ENCODE measurements around the gene CMSS1. TPM values are rescaled to one million over a fixed set of nuclear protein-coding genes. Genes with fewer than 3 reads are reported as not detected.

CMSS1 gene
- total and polyA plus RNA-seq, 2 of the 13 experiments (the other 11 are each of a cell fraction or from before 2014, with no cell fraction given), result 6.4 to 48.7 TPM

DNA sequence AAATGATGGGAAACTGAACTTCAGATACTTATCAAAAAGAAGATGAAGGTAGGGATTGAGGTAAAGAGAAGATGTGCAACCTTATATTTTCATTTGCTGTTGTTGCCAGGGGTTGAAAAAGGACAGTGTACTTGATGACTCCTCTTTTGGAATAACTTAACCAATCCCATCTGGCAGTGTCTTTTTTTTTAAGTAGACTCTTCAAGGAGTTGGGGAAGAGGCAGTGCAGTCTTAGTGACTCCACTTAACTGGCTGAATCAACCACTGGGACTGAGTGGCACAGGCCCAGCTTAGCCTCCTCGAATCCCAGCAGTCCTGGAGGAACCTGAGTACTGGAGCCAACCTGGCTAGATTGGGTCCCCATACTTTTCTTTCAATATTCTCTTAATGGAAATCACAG is 323.9 kb downstream of the CMSS1 start:
- 83% methylated on average over 1 of the region's 1 CpG for WGBS (ENCODE audit: low lambda C conversion rate)
- H3K27ac ChIP-seq (ENCODE audit: extremely low read length, insufficient read depth, low read length), result no peak overlapping the region
- POLR2A ChIA-PET, result no interaction called here
- ATAC-seq (no peak), FAIRE-seq (no peak), DNase-seq (ENCODE audit: low spot score) (no peak)
- intact Hi-C loops (cut with micrococcal nuclease; ENCODE audit: unreplicated experiment), result no loop called here
- H2AFZ ChIP-seq (ENCODE audit: low read length), result no peak overlapping the region
- H4K20me1 ChIP-seq (ENCODE audit: insufficient read depth, low read length), result no peaks in the 10 kb centered on the region
- H3K4me3 ChIP-seq (replicated peaks in 1 of 3; ENCODE audit: insufficient read depth in 1 of 3, low read depth in 2 of 3, low read length in 3 of 3), result no peak overlapping the region
- no TSS peak for BruUV-seq (replicated peaks)
- H3K9ac ChIP-seq (ENCODE audit: insufficient read depth, low read depth, low read length), result no peak overlapping the region
- H3K27me3 ChIP-seq (ENCODE audit: control insufficient read depth in 1 of 2, insufficient read depth in 2 of 2, low read length in 2 of 2), result no peaks in the 10 kb centered on the region
- no peaks in the 10 kb centered on the region for H3K4me1 ChIP-seq (ENCODE audit: insufficient read depth, low read length)
- H3K79me2 ChIP-seq (ENCODE audit: insufficient read depth, low read length), result no peaks in the 10 kb centered on the region
- no peak overlapping the region for H3K4me2 ChIP-seq (ENCODE audit: low read depth, low read length)
- TF ChIP-seq NR1H2 (CRISPR knock-in tag; IDR thresholded peaks at IDR 0.05; ENCODE audit: borderline replicate concordance, low read depth) (no peak), SRY (CRISPR knock-in tag; IDR thresholded peaks at IDR 0.05) (no peak), ZNF33A (CRISPR knock-in tag; IDR thresholded peaks at IDR 0.05; ENCODE audit: borderline replicate concordance) (no peak), ZNF501 (CRISPR knock-in tag; IDR thresholded peaks at IDR 0.05) (no peak), BHLHE40 (IDR thresholded peaks at IDR 0.05; ENCODE audit: low read length) (no peak), GATAD2A (CRISPR knock-in tag; IDR thresholded peaks at IDR 0.05) (no peak)
- H3K9me3 ChIP-seq (ENCODE audit: low read length), result peaks cover 22% of the 10 kb centered on the region
- in situ Hi-C loops (cut with HindIII; ENCODE audit: extremely low pct_ligation_motif_present, low pct_unique_long_range_greater_than_20kb), result no loop called here
- CTCF ChIA-PET (ENCODE audit: low intra/inter-chr PET ratio, low total read pairs), result no interaction called here
- no peaks in the 10 kb centered on the region; a peak in 1 of 5 replicates for H3K36me3 ChIP-seq (replicated peaks in 1 of 2; ENCODE audit: control insufficient read depth in 1 of 2, insufficient read depth in 2 of 2, low read length in 2 of 2)

DNA sequence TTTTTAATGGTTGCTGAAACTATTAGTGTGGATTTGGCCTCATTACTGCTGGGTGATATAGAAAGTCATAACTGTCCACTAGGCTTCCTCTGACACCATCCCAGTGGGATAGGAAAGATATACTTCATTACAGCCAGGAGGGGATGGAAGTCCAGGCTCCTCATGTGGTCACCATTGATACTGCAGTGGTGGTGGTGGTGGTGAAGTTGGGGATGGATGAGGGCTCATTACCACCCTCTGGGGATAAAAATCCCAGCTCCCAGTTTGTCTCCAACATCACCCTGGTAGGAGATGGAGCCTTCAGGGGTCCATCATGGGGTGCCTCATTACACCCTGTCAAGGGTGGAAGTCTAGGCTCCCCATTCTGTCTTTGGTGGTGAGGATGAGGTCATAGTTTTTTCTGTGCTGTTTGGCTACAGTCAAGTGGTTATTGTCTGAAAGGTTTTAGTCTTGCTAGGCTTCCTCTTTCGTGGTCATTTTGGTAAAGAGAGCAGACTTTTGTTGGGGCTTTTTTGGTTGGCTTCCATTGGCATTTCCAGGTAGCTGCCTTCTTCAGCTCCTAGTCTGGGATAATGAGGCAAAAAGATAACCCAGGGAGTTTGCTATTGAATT is 326.7 kb downstream of the CMSS1 start:
- WGBS (ENCODE audit: low lambda C conversion rate), result 100% methylated on average over 1 of the region's 1 CpG
- Histone ChIP-seq H2AFZ (ENCODE audit: low read length) (no peak overlapping the region), H3K27me3 (ENCODE audit: control insufficient read depth in 1 of 2, insufficient read depth in 2 of 2, low read length in 2 of 2) (no peaks in the 10 kb centered on the region), H3K36me3 (replicated peaks in 1 of 2; ENCODE audit: control insufficient read depth in 1 of 2, insufficient read depth in 2 of 2, low read length in 2 of 2) (peaks cover 0 to 7% of the 10 kb centered on the region in 2 experiments; a peak in 1 of 5 replicates), H3K9ac (ENCODE audit: insufficient read depth, low read depth, low read length) (no peak overlapping the region), H4K20me1 (ENCODE audit: insufficient read depth, low read length) (no peaks in the 10 kb centered on the region), H3K9me3 (ENCODE audit: low read length) (peaks cover 22% of the 10 kb centered on the region), H3K27ac (ENCODE audit: extremely low read length, insufficient read depth, low read length) (no peak overlapping the region), H3K4me3 (replicated peaks in 1 of 3; ENCODE audit: insufficient read depth in 1 of 3, low read depth in 2 of 3, low read length in 3 of 3) (no peak overlapping the region), H3K4me1 (ENCODE audit: insufficient read depth, low read length) (no peaks in the 10 kb centered on the region), H3K4me2 (ENCODE audit: low read depth, low read length) (no peak overlapping the region), H3K79me2 (ENCODE audit: insufficient read depth, low read length) (no peaks in the 10 kb centered on the region)
- ATAC-seq (peak; percentile 46; the same call in 2 of the 3 replicates), DNase-seq (ENCODE audit: low spot score) (no peak), FAIRE-seq (no peak)
- TF ChIP-seq ZNF431 (CRISPR knock-in tag; IDR thresholded peaks at IDR 0.05; ENCODE audit: borderline replicate concordance, low read depth), result no peak
- TF ChIP-seq ATF7 (IDR thresholded peaks at IDR 0.05), result peak; percentile 49
- TF ChIP-seq ATF7 (CRISPR knock-in tag; IDR thresholded peaks at IDR 0.05), result no peak
- intact Hi-C loops (cut with micrococcal nuclease; ENCODE audit: unreplicated experiment), result no loop called here
- BruUV-seq (replicated peaks), result no TSS peak
- CTCF ChIA-PET (ENCODE audit: low intra/inter-chr PET ratio, low total read pairs), result no interaction called here
- POLR2A ChIA-PET, result no interaction called here
- in situ Hi-C loops (cut with HindIII; ENCODE audit: extremely low pct_ligation_motif_present, low pct_unique_long_range_greater_than_20kb), result no loop called here

Measured in HepG2 (cell line).